IMR-90 (cell line): ENCODE data around the gene SREK1IP1.

Experiments used
- BHLHE40 ChIP-seq: fragments of 150-350 bp; IDR thresholded peaks from 2 replicates; pipeline ENCODE4 v1.6.1; 2016; ENCODE audit warnings: mild to moderate bottlenecking, low read depth, low read length
- FOS ChIP-seq: fragments of 150-350 bp; IDR thresholded peaks from 2 replicates; pipeline ENCODE4 v1.6.1; 2016; ENCODE audit warnings: low read depth, low read length
- RCOR1 ChIP-seq: IDR thresholded peaks from 2 replicates; pipeline ENCODE4 v1.6.1; 2012; ENCODE audit warnings: mild to moderate bottlenecking, low read length, improper control_type of control experiment; ENCODE audit not compliant: insufficient replicate concordance
- TF ChIP-seq, protein P1 (sequence below): conservative IDR thresholded peaks from 2 replicates; pipeline ENCODE4 v1.5.1; 2012; ENCODE audit warnings: mild to moderate bottlenecking, low read depth, low read length, improper control_type of control experiment

DNA sequence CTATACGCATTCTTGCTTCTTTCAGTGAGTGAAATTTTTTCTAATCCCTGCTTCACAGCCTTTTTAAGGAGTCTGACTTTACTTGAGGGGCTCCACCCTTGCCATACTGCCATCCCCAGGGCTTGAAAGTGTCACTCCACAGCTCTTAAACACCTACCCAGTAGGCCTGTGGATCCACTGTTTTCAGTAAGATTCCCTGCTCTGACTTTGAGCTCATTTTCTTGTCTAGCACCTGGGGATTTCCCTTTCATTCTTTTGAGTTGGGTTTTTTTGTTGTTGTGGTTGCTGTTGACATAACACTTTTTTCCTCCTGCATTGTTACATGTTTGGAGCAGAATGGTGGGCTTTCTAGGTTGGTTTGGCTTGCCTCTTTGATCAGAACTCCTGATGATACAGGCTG, 23.6 kb downstream of the SREK1IP1 start:
- TF ChIP-seq RCOR1 (no peak), BHLHE40 (no peak), FOS (no peak)
- TF ChIP-seq, protein P1, sequence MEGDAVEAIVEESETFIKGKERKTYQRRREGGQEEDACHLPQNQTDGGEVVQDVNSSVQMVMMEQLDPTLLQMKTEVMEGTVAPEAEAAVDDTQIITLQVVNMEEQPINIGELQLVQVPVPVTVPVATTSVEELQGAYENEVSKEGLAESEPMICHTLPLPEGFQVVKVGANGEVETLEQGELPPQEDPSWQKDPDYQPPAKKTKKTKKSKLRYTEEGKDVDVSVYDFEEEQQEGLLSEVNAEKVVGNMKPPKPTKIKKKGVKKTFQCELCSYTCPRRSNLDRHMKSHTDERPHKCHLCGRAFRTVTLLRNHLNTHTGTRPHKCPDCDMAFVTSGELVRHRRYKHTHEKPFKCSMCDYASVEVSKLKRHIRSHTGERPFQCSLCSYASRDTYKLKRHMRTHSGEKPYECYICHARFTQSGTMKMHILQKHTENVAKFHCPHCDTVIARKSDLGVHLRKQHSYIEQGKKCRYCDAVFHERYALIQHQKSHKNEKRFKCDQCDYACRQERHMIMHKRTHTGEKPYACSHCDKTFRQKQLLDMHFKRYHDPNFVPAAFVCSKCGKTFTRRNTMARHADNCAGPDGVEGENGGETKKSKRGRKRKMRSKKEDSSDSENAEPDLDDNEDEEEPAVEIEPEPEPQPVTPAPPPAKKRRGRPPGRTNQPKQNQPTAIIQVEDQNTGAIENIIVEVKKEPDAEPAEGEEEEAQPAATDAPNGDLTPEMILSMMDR, result no peak
